KMS-11 (cell line): ENCODE data around the gene SYT4.

ENCODE experiments used
- H2AFZ ChIP-seq: fragments of 200-600 bp; sonication (generic); 2 replicates; pipeline ENCODE4 v1.6.1; 2016; ENCODE audit warnings: antibody characterized with exemption, mixed run types, low read depth
- H3K27ac ChIP-seq: fragments of 200-600 bp; sonication (generic); 2 replicates; pipeline ENCODE4 v1.6.1; 2016; ENCODE audit warnings: mild to moderate bottlenecking, mixed run types
- H3K27me3 ChIP-seq: fragments of 200-600 bp; sonication (generic); 2 replicates; pipeline ENCODE4 v1.6.1; 2017; ENCODE audit warnings: mild to moderate bottlenecking, low read depth, mixed run types, moderate library complexity; ENCODE audit not compliant: insufficient read depth
- H3K36me3 ChIP-seq: fragments of 200-600 bp; sonication (generic); 2 replicates; pipeline ENCODE4 v1.6.1; 2017; ENCODE audit warnings: mild to moderate bottlenecking, mixed run types; ENCODE audit not compliant: insufficient read depth
- H3K4me1 ChIP-seq: fragments of 200-600 bp; sonication (generic); 2 replicates; pipeline ENCODE4 v1.6.1; 2016; ENCODE audit warnings: mild to moderate bottlenecking, low read depth, mixed run types; ENCODE audit not compliant: poor library complexity, severe bottlenecking
- H3K4me2 ChIP-seq: fragments of 200-600 bp; sonication (generic); 2 replicates; pipeline ENCODE4 v1.7.0; 2016; ENCODE audit warnings: mild to moderate bottlenecking, mixed run types
- H3K4me3 ChIP-seq: fragments of 200-600 bp; sonication (generic); IDR thresholded peaks from 2 replicates; pipeline ENCODE4 v1.6.1; 2017; ENCODE audit warnings: low read depth, low read length, mixed read lengths; ENCODE audit not compliant: insufficient read depth
- H3K79me2 ChIP-seq: fragments of 200-600 bp; sonication (generic); 2 replicates; pipeline ENCODE4 v1.6.1; 2016; ENCODE audit warnings: low read depth, mixed run types; ENCODE audit not compliant: insufficient read depth
- H3K9ac ChIP-seq: fragments of 200-600 bp; sonication (generic); 2 replicates; pipeline ENCODE4 v1.6.1; 2016; ENCODE audit warnings: mild to moderate bottlenecking, mixed run types
- H4K20me1 ChIP-seq: fragments of 200-600 bp; sonication (generic); 2 replicates; pipeline ENCODE4 v1.6.1; 2016; ENCODE audit warnings: mild to moderate bottlenecking, mixed run types; ENCODE audit not compliant: insufficient read depth
- TF ChIP-seq, protein P1 (sequence below): fragments of 200-600 bp; sonication (generic); conservative IDR thresholded peaks from 2 replicates; pipeline ENCODE4 v1.6.1; 2017; ENCODE audit warnings: low read depth, mild to moderate bottlenecking, antibody characterized with exemption, low read length, moderate library complexity, mixed read lengths

Gene SYT4

GRCh38 chr18:43278355-43278754 is 1.1 kb upstream of the SYT4 start:
- Histone ChIP-seq H3K4me3 (no peak overlapping the region), H4K20me1 (no peaks in the 10 kb centered on the region), H3K36me3 (no peaks in the 10 kb centered on the region; the same call in 1 of the 2 replicates), H3K27me3 (no peaks in the 10 kb centered on the region), H2AFZ (no peak overlapping the region), H3K4me2 (no peak overlapping the region), H3K4me1 (peaks cover 2% of the 10 kb centered on the region), H3K79me2 (no peaks in the 10 kb centered on the region), H3K9ac (no peak overlapping the region), H3K27ac (no peak overlapping the region)
- TF ChIP-seq, protein P1, sequence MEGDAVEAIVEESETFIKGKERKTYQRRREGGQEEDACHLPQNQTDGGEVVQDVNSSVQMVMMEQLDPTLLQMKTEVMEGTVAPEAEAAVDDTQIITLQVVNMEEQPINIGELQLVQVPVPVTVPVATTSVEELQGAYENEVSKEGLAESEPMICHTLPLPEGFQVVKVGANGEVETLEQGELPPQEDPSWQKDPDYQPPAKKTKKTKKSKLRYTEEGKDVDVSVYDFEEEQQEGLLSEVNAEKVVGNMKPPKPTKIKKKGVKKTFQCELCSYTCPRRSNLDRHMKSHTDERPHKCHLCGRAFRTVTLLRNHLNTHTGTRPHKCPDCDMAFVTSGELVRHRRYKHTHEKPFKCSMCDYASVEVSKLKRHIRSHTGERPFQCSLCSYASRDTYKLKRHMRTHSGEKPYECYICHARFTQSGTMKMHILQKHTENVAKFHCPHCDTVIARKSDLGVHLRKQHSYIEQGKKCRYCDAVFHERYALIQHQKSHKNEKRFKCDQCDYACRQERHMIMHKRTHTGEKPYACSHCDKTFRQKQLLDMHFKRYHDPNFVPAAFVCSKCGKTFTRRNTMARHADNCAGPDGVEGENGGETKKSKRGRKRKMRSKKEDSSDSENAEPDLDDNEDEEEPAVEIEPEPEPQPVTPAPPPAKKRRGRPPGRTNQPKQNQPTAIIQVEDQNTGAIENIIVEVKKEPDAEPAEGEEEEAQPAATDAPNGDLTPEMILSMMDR: no peak

DNA sequence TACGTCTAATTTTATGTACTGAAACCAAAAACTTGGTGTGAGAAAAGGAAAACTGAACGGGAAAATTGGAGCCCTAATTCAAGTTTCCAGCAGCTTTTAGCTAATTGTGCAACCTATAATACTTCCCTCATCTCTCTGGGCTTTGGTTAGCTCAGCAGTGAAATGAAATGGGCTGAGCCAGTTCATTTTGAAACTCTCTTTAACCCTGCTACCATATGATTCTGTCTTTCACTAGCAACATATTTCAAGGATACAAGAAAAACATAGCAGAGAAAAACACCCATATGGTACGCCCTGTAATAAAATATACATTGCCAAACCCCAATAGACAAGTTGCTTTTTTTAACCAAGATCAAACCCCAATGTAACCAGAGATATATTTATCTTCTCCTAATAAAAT is 799 bp downstream of the SYT4 start:
- Histone ChIP-seq H3K4me1 (peaks cover 4% of the 10 kb centered on the region), H3K4me3 (no peak overlapping the region), H3K27me3 (no peaks in the 10 kb centered on the region), H3K79me2 (no peaks in the 10 kb centered on the region), H3K27ac (no peak overlapping the region), H3K9ac (no peak overlapping the region), H3K36me3 (no peaks in the 10 kb centered on the region; the same call in 1 of the 2 replicates), H4K20me1 (no peaks in the 10 kb centered on the region), H2AFZ (no peak overlapping the region), H3K4me2 (no peak overlapping the region)
- TF ChIP-seq, protein P1: no peak

DNA sequence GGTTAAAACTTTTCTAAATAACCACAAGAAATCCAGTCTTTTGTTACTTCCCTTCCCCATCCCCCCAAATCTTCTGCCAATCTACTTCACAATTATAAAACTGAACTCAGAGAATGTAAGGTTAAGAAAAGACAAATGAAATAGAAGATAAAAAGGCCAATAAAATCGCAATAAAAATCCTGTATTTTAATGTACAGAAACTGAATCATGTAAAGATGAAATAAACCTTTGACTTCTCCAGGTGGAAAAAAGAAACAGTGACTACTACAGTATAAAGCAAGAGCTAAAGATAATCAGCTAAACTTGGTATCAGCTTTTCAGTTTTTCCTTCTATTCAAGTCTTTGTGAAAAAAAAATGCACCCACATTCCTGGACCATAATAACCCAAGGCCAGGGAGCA is 1.7 kb downstream of the SYT4 start:
- Histone ChIP-seq H3K27ac (no peak overlapping the region), H3K4me1 (peaks cover 8% of the 10 kb centered on the region), H3K36me3 (no peaks in the 10 kb centered on the region; the same call in 1 of the 2 replicates), H2AFZ (no peak overlapping the region), H3K9ac (no peak overlapping the region), H4K20me1 (no peaks in the 10 kb centered on the region), H3K4me2 (no peak overlapping the region), H3K4me3 (no peak overlapping the region), H3K27me3 (no peaks in the 10 kb centered on the region), H3K79me2 (no peaks in the 10 kb centered on the region)
- TF ChIP-seq, protein P1: no peak

GRCh38 chr18:43274526-43274925 is 2.8 kb downstream of the SYT4 start:
- Histone ChIP-seq H4K20me1 (no peaks in the 10 kb centered on the region), H3K4me3 (no peak overlapping the region), H3K27ac (no peak overlapping the region), H3K9ac (no peak overlapping the region), H3K36me3 (no peaks in the 10 kb centered on the region), H3K27me3 (no peaks in the 10 kb centered on the region), H3K79me2 (no peaks in the 10 kb centered on the region), H3K4me2 (no peak overlapping the region), H2AFZ (no peak overlapping the region), H3K4me1 (peaks cover 8% of the 10 kb centered on the region)
- TF ChIP-seq, protein P1: no peak
